Body of pancreas (tissue), 4 donors: ENCODE results near the gene ACIN1.

Experiments
- CTCF ChIP-seq, 7 experiments: fragments of 450-650 bp in 4 of 7; fragments of 200-600 bp in 3 of 7; sonication (generic) in 3 of 7; IDR thresholded peaks; one replicate each; pipeline ENCODE4 v1.5.1; 2016 to 2019; ENCODE audit warnings: antibody characterized with exemption in 7 of 7
- POLR2A ChIP-seq, 3 donors: fragments of 450-650 bp; IDR thresholded peaks; one replicate each; pipeline ENCODE4 v1.6.1; 2016; ENCODE audit warnings: antibody characterized with exemption in 3 of 3, mild to moderate bottlenecking in 2 of 3

GRCh38 chr14:23008831-23009230 lies 86.1 kb downstream of the ACIN1 start:
- TF ChIP-seq CTCF (IDR thresholded peaks at IDR 0.05) (no peak), POLR2A (IDR thresholded peaks at IDR 0.05) (no peak)
